ENCODE data around the gene GPNMB.

Gene GPNMB

DNA sequence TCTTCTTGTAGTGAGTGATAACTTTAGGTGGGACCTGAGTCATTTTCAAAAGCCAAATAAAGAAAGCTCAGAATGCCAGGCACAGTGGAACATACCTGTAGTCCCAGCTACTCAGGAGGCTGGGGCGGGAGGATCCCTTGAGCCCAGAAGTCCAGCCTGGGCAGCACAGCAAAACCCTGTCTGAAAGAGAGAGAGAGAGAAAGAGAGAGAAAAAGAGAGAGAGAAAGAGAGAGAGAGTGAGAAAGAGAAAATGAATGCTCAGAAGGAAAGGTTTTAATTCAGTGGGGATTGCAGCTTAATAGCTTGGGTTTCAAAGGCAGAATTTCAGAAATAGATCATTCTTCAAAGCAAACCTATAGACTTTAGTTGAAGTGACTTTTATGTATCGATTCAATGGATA lies 25.7 kb downstream of the GPNMB start:
- no peak for DNase-seq (ENCODE audit: low read depth, low spot score)

- peak; percentile 22 for DNase-seq (ENCODE audit: low read depth, low spot score)
Measured at GRCh38 chr7:23273141-23273599, 26.6 kb downstream of the GPNMB start.

GRCh38 chr7:23275912-23276311 lies 29.3 kb downstream of the GPNMB start:
- no peak for DNase-seq (ENCODE audit: low read depth, low spot score)

DNA sequence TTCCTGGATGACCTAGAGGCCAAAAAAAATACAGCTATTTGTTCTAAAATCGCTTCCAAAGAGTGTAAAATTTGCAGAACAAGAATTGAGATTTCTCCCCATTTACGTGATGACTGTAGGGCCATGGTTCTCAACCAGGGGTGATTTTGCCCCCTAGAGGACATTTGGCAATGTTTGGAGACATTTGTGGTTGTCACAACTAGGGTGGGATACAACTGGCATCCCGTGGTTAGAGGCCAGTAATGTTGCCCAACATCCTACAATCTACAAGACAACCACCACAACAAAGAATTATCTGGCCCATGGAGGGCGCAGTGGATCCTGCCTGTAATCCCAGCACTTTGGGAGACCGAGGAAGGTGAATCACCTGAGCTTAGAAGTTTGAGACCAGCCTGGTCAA lies 29.8 kb downstream of the GPNMB start:
- no peak for DNase-seq (ENCODE audit: low read depth, low spot score)

DNA sequence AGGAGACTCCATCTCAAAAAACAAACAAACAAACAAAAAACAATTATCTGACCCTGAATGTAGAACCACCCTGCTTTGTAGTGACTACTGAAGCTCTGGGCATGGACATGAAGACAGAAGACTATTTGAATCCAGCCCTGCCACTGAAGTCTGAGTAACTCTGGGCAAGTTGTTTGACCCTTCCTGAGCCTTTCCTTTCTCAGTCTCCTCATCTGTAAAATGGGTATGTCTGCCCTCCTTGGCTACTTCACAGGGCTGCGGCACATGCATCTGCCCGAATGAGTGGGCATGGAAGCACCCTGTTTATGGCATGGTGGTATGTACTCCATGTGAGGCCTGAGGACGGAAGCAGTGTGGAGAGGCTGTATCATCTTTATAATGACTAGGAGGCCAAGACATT lies 30.4 kb downstream of the GPNMB start:
- no peak for DNase-seq (ENCODE audit: low read depth, low spot score)

DNA sequence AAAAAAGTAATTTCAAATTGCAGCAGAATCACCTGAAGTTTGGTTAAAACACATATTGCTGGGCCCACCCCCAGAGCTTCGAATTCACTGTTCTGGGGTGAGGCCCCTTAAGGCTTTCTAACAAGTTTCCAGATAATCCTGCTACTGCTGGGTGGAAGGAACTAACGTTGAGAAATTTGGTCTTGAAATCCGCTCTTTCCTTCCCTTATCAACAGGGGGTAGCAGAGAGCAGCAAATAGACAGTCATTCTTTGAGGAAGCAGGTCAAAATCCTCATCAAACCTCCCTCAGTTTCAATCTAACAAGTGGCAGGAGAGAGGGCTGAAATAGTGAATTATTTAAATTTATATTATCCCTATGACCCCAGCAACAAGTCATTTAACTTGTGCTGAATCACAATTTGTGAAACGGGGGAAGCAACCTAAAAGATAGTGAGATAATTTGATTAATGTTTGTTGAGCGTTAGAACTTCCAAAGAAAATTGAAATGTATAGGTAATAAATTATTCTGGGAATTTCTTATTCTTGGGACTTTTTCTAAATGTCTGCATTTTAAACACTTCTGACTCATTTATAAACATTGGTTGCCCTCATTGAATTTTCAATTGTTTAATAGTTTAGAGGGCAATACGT lies 30.9 kb downstream of the GPNMB start:
- DNase-seq (ENCODE audit: low read depth, low spot score), result no peak

- DNase-seq (ENCODE audit: low read depth, low spot score), result no peak
Measured at GRCh38 chr7:23279819-23280525, 33.4 kb downstream of the GPNMB start.

DNA sequence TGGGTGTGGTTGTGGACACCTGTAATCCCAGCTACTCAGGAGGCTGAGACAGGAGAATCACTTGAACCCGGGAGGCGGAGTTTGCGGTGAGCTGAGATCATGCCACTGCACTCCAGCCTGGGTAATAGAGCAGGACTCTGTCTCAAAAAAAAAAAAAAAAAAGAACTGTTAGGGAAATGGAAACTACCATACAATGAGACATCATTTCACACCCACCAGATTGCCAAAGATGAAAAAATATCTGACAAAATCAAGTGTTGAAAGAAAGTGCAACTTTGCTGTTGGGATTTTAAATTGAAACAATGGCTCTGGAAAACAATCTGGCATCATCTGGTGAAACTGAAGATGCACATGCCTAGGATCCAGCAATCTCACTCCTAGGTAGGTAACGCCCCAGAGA lies 36.5 kb downstream of the GPNMB start:
- no peak for DNase-seq (ENCODE audit: low read depth, low spot score)

GRCh38 chr7:23284871-23285270 lies 38.3 kb downstream of the GPNMB start:
- no peak for DNase-seq (ENCODE audit: low read depth, low spot score)

- DNase-seq (ENCODE audit: low read depth, low spot score), result no peak
Measured at GRCh38 chr7:23285657-23286646, 39.4 kb downstream of the GPNMB start.

GRCh38 chr7:23287612-23288011 lies 41.0 kb downstream of the GPNMB start:
- no peak for DNase-seq (ENCODE audit: low read depth, low spot score)

- no peak for DNase-seq (ENCODE audit: low read depth, low spot score)
Measured at GRCh38 chr7:23290993-23291392, 44.4 kb downstream of the GPNMB start.

GRCh38 chr7:23291957-23292560 lies 45.5 kb downstream of the GPNMB start:
- no peak for DNase-seq (ENCODE audit: low read depth, low spot score)

DNA sequence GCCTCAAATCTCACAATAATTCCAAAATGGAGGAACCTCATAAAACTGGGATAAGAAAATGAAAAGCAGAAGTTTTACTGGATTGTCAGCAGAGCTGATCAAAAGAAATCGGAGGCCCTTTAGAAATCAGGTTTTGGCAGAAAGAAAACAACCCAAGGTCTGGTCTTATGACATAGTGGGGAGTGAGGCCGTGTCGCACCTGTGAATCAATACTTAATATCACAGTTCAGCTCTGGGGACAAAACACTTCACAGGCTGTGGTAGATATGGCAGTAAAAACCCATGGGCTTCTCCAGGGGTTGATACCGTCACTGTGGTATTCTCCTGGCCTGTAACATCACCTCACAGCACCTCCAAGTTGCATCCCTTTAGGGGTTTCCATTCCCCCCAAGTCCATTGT lies 46.0 kb downstream of the GPNMB start:
- no peak for DNase-seq (ENCODE audit: low read depth, low spot score)

- no peak for DNase-seq (ENCODE audit: low read depth, low spot score)
Measured at GRCh38 chr7:23293500-23294073, 47.0 kb downstream of the GPNMB start.

- no peak for DNase-seq (ENCODE audit: low read depth, low spot score)
Measured at GRCh38 chr7:23294549-23295400, 48.2 kb downstream of the GPNMB start.

DNA sequence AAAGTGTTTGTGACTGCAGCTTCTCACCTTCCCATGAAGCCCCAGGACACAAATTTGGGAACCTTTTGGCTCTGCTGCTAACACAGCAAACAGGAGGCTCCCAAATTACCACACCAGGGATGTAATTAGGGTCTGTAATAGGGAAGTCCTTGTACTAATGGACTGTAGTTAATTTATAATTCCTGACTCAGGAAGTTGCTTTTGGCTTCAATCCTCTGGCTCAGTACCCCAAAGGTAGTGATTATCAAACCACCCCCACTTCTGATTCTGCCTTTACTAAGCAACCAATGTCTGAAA lies 48.8 kb downstream of the GPNMB start:
- DNase-seq (ENCODE audit: low read depth, low spot score), result no peak

GRCh38 chr7:23298141-23298881 lies 51.7 kb downstream of the GPNMB start:
- DNase-seq (ENCODE audit: low read depth, low spot score), result no peak

- DNase-seq (ENCODE audit: low read depth, low spot score), result peak; percentile 85
Measured at GRCh38 chr7:23298885-23299769, 52.6 kb downstream of the GPNMB start, which contains the start of gene MALSU1. TSS of gene MALSU1 (plus strand) at chr7:23299339. CDS start at chr7:23299353, 14 bp downstream.
